Measurements from ENCODE around the gene CCDC171.

DNA sequence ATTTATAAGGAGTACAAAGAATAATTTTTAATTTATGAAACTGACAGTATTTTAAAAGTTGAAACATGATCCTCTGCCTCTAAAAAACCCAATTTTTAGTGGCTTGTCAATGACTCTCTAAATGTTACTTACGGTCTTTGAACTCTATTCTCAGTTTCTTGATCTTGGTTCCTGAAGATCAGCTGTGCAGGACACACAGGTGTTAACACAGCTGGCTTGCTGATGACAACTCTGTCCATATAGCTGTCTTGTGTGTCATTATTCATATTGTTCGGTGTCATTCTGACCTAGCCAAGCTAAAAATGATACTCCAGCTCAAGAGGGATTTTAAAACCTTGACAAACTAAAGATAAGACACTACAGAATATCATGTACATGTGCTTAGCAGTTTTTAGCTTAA, 314.5 kb downstream of the CCDC171 start:
- TF ChIP-seq POLR2AphosphoS5 (IDR thresholded peaks at IDR 0.05; ENCODE audit: low read depth, low read length) = no peak
- TF ChIP-seq POLR2A (IDR thresholded peaks at IDR 0.05; ENCODE audit: low read depth, low read length) = no peak
- TF ChIP-seq TAF1 (IDR thresholded peaks at IDR 0.05; ENCODE audit: borderline replicate concordance, low read depth, low read length) = no peak
